Measurements from ENCODE around the gene AKAP3.
A peak's percentile ranks its signal among the peaks of the same experiment; 100 is the strongest.

AKAP3 gene

DNA sequence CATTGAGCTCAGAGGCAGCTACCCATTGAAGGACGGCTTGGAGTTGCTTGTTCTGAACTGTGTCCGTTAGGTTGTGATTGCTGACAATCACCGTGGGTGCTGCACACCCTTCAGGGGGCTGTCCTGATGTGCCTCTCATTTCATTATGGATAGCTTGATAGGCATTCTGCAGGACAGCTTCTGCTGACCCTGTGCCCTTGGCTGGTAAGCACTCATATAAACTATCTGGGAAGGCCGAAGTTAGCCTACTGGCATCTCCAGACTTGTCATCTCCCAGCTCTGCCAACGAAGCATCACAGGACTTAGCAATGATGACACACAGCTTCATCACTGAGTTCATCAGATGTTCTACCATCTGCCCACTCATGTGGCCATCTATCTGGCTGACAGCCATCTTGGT, 22.3 kb downstream of the AKAP3 start:
- no peak overlapping the region for H3K27ac ChIP-seq
- TF ChIP-seq, protein P1, sequence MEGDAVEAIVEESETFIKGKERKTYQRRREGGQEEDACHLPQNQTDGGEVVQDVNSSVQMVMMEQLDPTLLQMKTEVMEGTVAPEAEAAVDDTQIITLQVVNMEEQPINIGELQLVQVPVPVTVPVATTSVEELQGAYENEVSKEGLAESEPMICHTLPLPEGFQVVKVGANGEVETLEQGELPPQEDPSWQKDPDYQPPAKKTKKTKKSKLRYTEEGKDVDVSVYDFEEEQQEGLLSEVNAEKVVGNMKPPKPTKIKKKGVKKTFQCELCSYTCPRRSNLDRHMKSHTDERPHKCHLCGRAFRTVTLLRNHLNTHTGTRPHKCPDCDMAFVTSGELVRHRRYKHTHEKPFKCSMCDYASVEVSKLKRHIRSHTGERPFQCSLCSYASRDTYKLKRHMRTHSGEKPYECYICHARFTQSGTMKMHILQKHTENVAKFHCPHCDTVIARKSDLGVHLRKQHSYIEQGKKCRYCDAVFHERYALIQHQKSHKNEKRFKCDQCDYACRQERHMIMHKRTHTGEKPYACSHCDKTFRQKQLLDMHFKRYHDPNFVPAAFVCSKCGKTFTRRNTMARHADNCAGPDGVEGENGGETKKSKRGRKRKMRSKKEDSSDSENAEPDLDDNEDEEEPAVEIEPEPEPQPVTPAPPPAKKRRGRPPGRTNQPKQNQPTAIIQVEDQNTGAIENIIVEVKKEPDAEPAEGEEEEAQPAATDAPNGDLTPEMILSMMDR (conservative IDR thresholded peaks at IDR 0.05), result no peak

DNA sequence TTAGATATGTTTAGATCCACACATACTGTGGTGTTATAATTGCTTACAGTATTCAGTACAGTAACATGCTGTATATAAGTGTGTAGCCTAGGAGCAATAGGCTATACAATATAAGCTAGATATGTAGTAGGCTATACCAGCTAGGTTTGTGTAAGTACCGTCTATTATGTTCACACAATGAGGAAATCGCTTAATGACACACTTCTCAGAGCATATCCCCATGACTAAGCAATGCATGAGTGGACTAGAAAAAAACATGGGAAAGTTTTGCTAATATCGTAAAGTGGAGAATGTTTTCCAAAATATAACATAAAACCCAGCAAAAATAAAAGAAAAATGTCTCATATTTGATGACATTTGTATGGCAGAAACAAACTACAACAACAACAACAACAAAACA, 27.3 kb downstream of the AKAP3 start:
- TF ChIP-seq, protein P1 (conservative IDR thresholded peaks at IDR 0.05), result no peak
- H3K27ac ChIP-seq, result no peak overlapping the region

DNA sequence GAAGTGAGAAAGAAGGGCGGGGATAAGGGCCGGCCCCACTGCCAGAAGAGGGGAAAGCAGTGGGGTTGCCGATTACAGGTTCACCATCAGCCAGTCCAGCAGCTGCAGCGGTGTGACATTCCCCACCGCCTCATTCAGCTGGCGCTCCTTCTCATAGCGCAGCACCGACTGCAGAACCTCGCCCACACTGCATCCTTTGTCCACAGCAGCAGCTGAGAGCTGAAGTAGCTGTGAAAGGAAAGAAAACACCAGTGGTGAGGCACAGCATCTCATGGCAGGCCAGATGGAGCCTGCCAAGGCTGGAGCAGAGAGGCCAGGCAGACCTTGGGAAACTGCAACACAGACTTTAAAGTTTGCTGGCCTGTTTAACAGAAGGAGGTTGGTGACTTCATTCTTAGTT, 33.2 kb downstream of the AKAP3 start:
- TF ChIP-seq, protein P1 (conservative IDR thresholded peaks at IDR 0.05), result no peak

DNA sequence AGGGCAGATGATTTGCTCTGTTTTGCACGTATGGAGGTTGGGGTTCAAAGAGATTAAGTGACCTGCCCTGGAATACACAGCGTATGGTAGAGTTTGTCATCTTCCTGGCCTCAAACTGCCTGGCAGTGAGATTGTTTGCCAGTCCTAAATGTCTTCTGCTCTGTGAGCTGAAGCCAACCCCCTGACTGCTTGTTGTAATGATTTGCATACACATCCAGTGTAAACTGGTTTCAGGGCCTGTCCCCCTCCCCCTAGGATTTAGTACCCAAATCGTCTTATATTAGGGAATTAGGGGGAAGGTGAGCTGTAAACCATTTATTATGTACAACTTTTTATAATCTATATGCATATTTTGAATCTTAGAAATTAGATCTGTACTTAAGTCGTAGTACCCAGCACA, 38.4 kb downstream of the AKAP3 start:
- no peak overlapping the region for H3K27ac ChIP-seq
- TF ChIP-seq, protein P1 (conservative IDR thresholded peaks at IDR 0.05), result no peak

More for the DNA sequence above, 33.2 kb downstream of the AKAP3 start:
- no peak overlapping the region for H3K27ac ChIP-seq

DNA sequence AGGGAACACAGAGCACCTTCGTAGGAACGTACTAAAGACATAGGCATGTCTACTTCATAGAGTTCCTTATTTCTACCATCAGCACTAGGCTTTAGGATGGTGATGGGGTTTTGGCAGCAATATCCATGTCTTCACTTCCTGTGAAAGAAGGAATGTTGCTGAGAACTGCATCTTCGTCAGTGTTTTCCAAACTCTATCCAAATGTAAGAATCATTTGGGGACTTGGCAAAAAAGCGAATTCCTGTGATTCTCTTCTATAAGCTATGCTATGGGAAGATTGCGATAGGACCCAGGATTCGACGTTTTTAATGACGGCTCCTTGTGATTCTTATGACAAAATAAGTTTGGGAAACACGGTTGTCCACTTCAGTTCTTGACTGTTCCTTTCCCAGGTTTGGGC, 39.8 kb downstream of the AKAP3 start:
- H3K27ac ChIP-seq, result no peak overlapping the region
- TF ChIP-seq, protein P1 (conservative IDR thresholded peaks at IDR 0.05), result no peak

DNA sequence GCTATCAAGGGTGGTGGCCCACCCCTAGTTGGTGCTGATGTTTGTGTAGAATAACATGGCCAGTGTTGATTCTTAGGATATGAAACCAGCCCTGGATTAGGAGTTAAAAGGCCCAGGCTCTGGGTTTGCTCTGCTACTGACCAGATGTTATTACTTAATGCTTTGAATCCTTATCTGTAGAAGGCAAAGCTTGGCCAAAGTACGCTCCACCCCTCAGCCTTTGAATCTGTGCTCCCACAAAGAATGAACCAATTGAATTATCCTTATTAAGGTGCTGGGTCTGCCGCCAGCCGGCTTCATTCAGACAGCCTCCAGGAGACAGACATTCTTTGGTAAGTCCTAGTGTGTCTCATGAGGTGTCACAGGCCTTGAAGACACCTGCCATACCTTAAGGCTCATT, 41.8 kb downstream of the AKAP3 start:
- TF ChIP-seq, protein P1 (conservative IDR thresholded peaks at IDR 0.05), result no peak
- no peak overlapping the region for H3K27ac ChIP-seq

DNA sequence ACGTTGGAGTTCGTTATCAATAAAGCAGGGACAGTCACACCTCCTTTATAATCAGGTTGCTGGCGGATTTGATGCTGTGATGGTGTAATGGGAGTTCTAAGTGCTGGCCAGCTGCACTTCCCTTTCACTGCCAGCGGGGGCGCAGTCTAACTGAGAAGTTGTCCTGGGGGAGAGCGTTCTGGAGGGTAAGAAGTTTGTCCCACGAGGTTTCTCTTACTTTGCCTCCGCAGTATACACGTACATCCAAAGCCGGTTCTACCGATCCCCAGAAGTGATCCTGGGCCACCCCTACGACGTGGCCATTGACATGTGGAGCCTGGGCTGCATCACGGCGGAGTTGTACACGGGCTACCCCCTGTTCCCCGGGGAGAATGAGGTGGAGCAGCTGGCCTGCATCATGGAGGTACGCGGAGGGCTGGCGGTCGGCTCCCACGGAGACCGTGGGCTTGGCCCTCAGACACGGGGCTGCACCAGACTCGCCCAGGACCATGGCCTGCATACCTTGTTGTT, 44.1 kb downstream of the AKAP3 start:
- peak overlapping the region; percentile 57 for H3K27ac ChIP-seq
- TF ChIP-seq, protein P1 (conservative IDR thresholded peaks at IDR 0.05), result peak; percentile 97
